22Rv1 (cell line): ENCODE results near the gene NR1D1.

Source experiments
- ZFX ChIP-seq: fragments of 450-650 bp; IDR thresholded peaks from 2 replicates; pipeline ENCODE4 v1.6.1; 2017; ENCODE audit warnings: antibody characterized with exemption, borderline replicate concordance
- TF ChIP-seq, protein P1 (sequence below): fragments of 450-650 bp; IDR thresholded peaks from 2 replicates; pipeline ENCODE4 v1.5.1; 2017; ENCODE audit warnings: mild to moderate bottlenecking

GRCh38 chr17:40063187-40063771 lies 37.1 kb downstream of the NR1D1 start:
- TF ChIP-seq, protein P1, sequence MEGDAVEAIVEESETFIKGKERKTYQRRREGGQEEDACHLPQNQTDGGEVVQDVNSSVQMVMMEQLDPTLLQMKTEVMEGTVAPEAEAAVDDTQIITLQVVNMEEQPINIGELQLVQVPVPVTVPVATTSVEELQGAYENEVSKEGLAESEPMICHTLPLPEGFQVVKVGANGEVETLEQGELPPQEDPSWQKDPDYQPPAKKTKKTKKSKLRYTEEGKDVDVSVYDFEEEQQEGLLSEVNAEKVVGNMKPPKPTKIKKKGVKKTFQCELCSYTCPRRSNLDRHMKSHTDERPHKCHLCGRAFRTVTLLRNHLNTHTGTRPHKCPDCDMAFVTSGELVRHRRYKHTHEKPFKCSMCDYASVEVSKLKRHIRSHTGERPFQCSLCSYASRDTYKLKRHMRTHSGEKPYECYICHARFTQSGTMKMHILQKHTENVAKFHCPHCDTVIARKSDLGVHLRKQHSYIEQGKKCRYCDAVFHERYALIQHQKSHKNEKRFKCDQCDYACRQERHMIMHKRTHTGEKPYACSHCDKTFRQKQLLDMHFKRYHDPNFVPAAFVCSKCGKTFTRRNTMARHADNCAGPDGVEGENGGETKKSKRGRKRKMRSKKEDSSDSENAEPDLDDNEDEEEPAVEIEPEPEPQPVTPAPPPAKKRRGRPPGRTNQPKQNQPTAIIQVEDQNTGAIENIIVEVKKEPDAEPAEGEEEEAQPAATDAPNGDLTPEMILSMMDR: no peak
- TF ChIP-seq ZFX: no peak
